ENCODE results near the gene TBL1XR1.
"Not testable (repeated sequence)": the region's sequence is repeated elsewhere in the genome, so short reads cannot be mapped to it uniquely, and the experiment has no call there.

The TBL1XR1 gene

GRCh38 chr3:177181418-177181817, 15.9 kb downstream of the TBL1XR1 start:
- DNase-seq: no peak

GRCh38 chr3:177180506-177180905, 16.8 kb downstream of the TBL1XR1 start:
- no peak for DNase-seq

DNA sequence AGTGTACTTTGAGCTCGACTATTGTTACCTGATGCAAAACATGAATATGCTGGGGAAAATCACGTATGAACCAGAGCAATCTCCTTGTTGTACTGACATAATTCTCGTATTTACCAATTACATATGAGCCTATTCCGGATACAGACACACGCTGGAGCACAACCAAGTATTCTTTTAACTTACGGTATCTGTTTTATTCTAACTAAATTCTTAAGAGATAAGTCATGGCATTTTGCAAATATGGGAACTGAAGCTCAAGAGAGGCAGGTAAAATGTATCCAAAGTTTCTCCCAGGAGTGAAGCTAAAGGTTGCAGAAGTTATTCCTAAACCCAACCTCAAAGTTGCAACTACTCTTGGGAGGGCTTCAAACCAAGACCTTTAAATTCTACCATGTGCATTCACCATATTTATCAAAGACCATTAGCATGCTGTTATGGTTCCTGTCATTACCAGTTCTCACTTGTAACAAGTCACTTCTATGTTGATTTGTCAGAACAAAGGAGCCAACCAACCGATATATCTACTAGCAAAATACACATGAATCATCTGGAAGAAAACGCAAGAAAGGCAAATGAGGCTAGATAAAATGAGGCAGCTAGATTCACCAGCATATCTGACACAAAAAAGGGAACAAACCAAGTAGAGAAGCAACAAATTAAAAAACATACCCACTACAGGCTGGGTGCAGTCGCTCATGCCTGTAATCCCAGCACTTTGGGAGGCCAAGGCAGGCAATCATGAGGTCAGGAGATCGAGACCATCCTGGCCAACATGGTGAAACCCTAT, 17.8 kb downstream of the TBL1XR1 start:
- no peak for DNase-seq

GRCh38 chr3:177177749-177178221, 19.5 kb downstream of the TBL1XR1 start:
- DNase-seq: no peak

DNA sequence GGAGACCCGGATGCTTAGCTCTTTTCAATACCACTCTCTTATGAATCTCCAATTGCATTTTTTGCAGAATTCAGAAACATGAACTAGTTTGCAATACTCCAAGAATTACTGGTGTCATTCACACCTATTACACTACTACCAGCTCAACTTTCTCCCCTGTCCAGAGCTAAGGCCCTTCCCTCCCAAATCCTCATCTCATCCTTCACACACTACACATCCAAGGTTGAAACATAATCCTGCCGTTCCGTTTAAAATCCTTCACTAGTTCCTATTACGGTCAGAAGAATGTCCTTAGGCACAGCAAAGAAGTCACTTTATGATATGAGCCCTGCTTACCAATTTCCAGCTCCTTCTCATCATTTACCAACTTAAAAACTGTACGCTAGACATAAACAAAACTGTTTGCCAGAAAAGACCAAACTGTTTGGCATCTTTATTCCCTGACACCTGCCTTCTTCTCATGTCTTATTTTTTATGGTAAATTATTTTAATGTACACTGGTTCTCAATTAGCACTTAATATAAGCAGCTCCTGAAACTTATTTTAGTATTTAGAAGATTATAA, 22.6 kb downstream of the TBL1XR1 start:
- no peak for DNase-seq

- DNase-seq: no peak
Measured at GRCh38 chr3:177169936-177170722, 27.2 kb downstream of the TBL1XR1 start.

GRCh38 chr3:177168431-177168830, 28.9 kb downstream of the TBL1XR1 start:
- no peak for DNase-seq

- DNase-seq: no peak
Measured at GRCh38 chr3:177162742-177163141, 34.5 kb downstream of the TBL1XR1 start.

- DNase-seq: not testable (repeated sequence)
Measured at GRCh38 chr3:177161603-177162002, 35.7 kb downstream of the TBL1XR1 start.

DNA sequence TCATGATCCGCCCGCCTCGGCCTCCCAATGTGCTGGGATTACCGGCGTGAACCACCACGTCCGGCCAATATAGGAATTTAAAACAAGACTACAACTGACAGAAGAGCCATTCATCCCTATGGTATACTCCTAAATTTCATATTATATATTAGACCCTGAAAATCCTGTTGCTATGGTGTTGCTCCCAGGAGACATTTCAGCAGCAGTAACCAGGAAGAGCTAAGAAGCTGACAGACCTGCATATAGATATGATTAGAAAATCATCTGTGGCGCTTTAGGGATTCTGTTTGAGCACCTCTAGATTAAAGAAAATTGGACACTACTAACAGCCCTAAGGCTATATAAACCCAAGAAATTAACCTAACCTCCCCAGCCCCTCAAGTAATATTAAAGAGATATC, 38.8 kb downstream of the TBL1XR1 start:
- DNase-seq: no peak

DNA sequence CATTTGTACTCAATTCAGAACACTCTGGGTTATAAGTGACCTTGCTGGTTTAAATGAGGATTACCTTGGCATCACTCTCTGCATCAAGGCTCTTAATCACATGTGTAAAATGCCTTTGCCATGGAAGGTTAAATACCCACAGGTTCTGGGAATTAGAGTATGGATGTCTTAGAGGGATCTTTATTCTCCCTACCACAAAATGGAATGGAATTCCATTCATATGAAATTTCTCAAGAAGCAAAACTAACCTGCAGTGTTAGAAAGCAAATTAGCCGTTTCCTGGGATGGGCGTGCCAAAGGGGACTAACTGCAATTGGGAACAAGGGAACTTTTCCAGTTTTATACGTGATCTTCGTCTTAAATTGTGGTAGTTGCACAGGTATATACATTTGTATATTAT, 39.8 kb downstream of the TBL1XR1 start:
- no peak for DNase-seq

DNA sequence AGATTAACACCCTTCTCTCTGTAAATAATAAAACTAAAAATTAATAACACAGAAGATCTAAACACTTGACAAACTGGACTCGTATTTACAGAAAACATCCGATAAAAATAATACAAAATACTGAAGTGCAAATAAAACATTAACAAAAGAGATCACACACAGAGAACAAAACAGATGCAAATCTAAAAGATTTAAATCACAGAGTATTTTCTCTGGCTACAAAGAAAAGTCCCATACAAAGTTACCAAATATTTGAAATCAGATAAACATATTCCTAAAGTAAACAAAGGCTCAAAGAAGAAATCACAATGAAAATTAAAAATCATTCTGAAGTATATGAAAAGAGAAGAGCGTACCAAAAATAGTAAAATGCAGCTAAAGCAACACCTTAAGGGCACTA, 42.5 kb downstream of the TBL1XR1 start:
- DNase-seq: no peak

GRCh38 chr3:177150970-177151627, 46.2 kb downstream of the TBL1XR1 start:
- DNase-seq: peak in 1 of 5 experiments; percentile 76

GRCh38 chr3:177150218-177150916, 46.9 kb downstream of the TBL1XR1 start:
- no peak for DNase-seq

DNA sequence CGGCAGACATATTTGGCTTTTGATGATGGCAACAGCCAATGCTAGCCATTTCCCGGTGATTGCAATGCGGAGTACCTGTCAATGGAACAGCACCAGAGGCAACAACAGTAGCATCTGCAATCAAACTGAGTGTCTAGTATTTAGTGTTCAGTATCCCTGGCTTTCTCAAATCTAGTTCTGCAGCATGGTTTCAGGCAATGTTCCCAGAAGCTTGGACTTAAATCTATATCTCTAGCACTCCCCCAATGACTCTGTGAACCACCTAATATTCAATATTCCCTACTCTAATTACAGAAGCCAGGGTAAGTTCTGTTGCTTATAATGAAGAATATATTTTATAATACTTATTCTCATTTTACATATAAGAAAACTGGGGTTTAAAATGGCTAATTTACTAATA, 48.2 kb downstream of the TBL1XR1 start:
- DNase-seq: no peak

DNA sequence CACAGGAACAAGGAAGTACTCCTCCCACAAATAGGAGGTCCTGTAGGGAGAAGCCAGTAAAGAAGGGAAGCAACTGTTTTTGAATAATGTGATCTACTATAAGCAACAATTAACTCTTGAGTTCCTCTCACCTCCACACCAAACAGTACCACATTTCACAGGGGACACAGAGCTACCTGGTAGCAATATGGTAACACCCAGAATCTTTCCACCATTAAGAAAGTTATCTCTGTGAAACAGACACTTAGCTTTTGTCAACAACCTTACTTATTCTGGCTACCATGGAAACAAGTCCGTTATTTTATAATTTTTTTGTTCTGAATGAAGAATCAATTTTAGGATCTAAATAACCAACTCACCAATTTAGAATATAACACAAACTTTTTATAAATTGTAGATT, 49.5 kb downstream of the TBL1XR1 start:
- DNase-seq: no peak

- peak in 1 of 5 experiments; percentile 40 for DNase-seq
Measured at GRCh38 chr3:177146646-177147045, 50.6 kb downstream of the TBL1XR1 start.

DNA sequence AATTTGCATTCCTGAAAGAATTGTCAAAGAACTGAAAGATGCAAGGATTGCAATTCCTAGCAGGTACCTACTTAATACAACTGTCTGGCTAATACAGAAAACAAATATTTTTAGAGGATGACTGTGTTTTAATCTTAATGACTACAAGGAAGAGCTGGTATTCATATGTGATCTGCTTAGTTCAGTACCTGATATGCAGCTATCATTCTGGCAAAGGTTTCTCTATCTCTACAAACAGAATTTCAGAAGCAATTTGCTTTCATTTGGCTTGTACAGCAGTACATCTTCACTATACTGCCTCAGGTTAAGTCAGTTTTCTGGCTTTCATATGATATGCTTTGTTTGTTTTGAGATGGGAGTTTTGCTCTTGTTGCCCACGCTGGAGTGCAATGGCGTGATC, 51.3 kb downstream of the TBL1XR1 start:
- DNase-seq: peak in 1 of 5 experiments; percentile 62

DNA sequence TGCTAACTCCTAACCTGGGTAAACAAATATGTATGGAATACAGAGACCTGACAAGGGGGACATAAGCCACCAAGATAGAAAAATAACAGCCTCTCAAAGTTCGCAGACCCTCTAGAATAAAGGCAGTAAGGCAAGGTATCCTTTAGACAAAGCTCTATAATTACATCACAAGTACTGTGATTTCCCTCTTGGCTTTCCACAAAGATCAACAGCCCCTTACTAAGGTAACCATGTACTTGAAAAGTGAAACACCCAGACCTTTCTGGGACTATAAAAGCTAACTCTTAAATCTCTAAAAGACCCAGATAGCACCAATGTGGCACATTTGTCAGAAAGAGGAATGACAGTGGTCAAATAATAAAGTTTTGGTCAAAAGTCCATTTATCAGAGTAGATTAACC, 51.9 kb downstream of the TBL1XR1 start:
- no peak for DNase-seq

DNA sequence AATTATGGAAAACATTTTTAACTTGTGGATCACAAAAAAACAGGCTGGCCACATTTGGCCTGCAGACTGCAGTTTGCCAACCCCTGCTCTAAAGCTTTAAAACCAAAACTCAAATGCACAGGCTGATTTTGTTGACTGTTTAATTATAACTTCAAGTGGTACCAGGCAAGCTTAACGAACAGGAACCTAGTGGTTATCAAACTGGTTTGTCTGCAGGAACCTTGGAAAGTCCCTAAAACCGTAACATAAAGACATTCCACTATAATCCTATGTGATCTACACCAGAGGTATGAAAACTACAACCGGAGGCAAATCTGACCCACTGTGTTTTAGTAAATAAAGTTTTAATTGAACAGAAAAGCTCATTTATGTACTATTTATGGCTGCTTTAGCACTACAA, 52.4 kb downstream of the TBL1XR1 start:
- peak in 2 of 5 experiments; percentile 46 to 83 for DNase-seq

DNA sequence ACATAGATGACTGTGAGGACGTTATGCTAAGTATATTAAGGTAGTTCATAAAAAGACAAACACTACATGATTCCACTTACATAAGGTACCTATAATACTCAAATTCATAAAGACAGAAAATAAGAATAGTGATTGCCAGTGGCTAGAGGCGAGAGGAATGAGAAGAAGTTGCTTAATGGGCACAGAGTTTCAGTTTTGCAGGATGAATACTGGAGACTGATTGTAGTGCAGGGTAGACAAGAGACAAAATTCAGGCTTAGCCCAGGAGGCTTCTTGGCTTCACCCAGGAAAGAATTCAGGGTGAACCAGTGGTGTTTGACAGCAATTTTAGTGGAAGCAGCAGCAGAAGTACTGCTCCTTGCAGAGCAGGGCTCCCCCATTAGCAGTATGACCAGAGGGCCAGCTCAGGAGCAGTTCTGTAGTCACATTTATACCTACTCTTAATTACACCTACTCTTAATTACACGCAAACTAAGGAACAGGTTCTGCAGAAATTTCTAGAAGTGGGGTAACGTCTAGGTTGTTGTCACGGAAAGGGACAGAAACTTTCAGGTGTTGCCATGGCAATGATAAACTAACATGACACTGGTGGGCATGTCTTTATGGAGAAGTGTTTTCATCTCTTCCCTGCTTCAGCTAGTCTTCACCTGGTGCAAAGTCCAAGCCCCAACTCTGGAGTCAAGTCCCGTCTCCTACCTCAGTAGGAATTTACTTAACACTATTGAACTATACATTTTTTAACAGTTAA, 55.2 kb downstream of the TBL1XR1 start:
- peak in 1 of 5 experiments; percentile 57 for DNase-seq

GRCh38 chr3:177141471-177141870, 55.8 kb downstream of the TBL1XR1 start:
- DNase-seq: no peak
